ENCODE measurements around the gene RUNX3. TPM values are rescaled to one million over a fixed set of nuclear protein-coding genes. Genes with fewer than 3 reads are reported as not detected.

The RUNX3 gene
- total RNA-seq, 1 donor from 2014 or later, result 98.8 TPM

DNA sequence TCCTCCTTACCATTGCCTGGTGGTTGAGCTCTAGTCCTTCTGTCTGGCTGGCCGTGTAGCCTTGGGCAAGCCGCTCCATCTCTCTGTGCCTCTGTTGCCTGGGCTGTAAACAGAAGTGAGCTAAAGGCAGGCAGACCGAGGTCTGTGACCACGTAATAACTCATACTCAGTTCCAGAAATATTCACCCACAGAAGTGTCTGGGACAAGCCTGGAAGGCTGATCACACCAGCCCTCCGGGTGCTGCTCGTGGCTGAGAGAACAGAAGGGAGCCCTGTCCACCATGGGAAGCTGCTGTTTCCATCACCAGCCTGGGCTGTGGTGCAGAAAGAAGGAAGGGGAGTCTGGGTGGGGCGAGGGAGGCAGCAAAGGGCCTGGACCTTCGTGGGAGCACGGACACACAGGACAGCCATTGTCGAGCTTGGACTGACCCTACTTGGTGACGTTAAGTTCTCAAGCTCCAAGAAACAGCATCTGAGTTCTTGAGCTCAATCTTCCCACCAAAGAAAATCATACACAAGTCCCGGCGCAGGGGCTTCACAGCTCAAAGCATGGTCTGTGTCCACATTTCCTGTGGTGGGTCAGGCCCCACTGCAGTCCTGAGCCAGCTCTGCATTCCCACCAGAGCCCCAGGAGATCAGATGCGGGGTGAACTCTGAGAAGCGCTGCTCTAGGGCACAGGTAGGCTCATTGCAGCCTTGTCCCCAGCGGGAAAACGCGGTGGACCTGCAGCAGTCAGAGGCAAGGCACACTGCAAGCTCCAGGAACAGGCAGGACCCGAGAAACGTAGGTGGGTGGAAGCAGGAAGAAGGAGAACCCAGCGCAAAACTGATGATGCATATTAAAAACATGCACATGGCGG, 61.8 kb downstream of the RUNX3 start:
- intact Hi-C loops (cut with micrococcal nuclease), result no loop called here

DNA sequence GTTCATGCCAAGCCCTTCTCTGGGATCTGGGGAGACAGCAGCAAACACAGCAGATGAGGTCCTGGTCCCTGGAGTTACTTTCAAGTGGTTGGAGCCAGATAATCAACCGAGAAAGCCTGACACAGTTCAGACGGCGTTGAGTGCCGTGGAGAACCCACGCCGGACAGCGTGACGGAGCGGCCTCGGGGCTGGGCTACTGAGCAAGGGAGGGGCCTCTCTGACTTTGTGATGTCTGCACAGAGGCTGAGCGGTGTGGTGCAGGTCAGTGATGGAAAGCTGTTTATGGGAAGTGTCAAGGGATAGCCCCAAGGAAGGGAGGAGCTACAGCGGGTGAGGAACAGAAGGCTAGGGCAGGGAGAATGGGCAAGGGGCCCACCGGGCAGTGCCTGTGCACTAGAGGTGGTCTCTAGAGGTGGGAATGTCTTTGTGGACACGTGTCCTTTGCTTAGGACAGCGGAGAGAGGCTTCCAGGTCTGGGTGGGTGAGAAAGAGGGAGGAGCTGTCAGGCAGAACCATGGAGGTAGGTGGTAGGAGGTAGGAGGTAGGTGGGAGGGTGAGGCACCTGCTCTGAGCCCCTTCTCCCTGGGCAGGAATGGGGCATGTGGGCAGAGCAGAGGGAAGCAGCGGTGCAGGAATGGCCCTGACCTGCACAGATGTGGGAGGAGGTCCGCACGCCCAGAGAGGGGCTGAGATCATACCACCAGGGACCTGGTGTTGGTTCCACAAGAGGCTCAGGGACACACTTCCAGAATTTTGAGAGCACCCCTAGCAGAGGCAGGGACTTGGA, 62.8 kb downstream of the RUNX3 start:
- intact Hi-C loops (cut with micrococcal nuclease), result no loop called here

DNA sequence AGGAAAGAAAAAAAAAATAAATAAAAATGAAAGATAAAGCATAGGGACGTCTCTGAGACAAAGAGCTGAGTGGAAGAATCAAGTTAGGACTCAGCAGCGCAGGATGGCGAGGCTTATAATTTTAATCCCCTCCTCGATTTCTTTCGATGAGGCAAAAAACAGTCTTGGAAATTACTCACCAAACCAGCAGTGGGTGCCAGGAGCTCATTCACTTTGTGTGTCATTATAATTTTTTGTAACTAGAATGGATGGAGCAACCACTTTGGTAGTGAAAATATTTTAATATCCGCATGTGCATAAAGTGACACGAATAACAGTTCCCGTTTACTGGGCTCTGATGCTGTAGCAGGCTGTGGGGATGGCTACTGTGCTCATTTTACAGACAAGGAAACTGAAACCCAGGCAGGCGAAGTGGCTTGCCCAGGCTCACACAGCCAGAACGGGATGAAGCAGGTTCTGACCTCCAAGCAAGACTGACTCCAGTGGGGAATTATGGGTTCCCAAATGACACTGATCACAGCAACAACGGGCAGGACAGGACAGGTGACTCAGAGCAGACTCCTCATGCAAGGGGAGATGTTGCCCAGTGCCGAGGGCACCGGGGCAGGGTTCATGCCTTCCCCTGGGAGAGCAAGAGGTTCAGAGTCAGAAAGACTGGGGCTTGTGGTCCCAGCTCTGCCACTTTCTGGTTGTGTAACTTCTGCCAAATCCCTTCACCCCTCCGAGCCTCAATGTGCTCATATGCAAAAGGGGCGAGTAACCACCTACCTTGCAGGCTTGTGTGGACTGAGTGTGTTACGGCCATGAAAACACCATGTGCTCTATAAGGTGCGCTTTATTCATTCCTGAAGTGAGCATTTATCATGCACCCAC, 63.6 kb downstream of the RUNX3 start:
- intact Hi-C loops (cut with micrococcal nuclease), result no loop called here

DNA sequence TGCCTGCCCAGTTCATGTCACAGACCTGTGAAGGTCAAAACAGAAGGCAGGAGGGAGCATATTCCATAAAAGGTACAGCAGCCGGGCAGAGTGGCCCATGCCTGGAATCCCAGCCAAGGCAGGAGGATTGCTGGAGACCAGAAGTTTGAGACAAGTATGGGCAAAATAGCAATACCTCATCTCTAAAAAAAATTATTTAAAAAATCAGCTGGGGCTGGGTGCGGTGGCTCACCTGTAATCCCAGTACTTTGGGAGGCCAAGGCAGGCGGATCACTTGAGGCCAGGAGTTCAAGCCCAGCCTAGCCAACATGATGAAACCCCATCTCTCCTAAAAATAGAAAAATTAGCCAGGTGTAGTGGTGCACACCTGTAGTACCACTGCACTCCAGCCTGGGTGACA, 64.5 kb downstream of the RUNX3 start:
- intact Hi-C loops (cut with micrococcal nuclease), result no loop called here

DNA sequence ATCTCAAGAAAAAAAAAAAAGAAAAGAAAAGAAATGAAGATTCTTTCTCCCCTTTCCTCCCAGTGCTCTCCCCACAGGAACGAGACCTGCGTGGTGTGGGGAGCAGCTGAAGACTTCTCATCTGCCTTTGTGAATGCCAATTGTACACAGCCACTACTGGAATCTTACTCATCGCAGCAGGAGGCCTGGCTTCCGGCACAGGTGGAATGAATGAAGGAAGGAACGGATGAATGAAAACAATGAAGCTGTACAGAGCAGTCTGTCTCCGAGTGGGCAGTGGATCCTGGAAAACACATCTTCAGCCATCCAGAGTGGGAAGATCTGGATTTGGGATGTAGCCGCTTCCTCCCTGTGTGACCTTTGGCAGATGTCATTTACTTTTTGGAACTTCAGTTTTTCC, 64.9 kb downstream of the RUNX3 start:
- intact Hi-C loops (cut with micrococcal nuclease), result no loop called here

DNA sequence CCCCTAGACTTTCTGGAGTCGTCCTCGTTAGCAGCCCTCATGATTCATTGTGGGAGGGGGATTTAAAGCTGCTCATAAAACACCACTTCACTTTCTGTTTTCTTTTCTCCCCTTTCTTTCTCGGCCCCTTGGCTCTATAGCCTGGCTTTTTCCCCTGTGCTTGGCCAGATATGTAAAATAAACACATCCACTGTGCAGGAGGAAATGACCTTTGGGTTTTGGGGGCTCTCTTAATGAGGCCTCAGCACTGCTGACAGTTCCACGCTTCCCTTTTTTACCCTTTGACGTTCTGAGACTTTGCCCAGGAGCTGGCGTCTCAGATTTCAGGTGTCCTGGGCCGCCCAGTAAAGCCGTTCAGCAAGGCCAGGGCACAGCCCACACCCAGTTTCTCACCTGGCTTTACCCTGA, 65.7 kb downstream of the RUNX3 start:
- intact Hi-C loops (cut with micrococcal nuclease), result no loop called here

DNA sequence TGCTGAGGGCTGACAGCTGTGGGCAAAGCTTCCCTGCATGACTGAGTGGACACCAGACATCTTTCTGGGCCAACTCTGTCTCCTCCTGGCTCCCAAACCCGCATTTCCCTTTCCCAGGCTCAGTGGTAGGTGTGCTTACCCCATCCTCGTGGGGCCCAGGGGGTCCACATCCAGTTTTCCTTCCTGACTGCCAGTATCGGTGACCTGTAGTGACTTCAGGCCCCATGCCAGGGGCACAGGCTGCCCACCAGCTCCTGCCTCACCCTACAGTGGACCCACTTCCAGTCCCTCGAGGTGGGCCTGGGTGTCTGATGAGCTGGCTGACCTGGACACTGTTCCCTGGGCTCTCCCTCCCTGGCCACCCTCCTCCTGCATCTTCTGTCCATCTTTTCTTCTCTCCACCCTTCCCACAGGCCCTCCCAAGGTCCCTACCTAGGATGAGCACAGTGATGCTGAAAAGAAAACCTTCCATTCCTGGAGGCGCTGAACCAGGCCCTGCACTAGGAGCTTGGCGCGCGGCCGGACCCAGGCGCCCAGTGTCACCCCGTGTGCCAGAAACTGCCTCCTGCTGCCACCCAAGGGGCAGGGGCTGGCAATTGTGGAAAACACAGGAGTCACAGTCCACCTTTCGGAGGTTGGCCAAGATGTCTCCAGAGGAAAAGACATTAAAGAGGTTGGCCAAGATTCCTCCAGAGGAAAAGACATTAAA, 67.1 kb downstream of the RUNX3 start:
- intact Hi-C loops (cut with micrococcal nuclease), result no loop called here

DNA sequence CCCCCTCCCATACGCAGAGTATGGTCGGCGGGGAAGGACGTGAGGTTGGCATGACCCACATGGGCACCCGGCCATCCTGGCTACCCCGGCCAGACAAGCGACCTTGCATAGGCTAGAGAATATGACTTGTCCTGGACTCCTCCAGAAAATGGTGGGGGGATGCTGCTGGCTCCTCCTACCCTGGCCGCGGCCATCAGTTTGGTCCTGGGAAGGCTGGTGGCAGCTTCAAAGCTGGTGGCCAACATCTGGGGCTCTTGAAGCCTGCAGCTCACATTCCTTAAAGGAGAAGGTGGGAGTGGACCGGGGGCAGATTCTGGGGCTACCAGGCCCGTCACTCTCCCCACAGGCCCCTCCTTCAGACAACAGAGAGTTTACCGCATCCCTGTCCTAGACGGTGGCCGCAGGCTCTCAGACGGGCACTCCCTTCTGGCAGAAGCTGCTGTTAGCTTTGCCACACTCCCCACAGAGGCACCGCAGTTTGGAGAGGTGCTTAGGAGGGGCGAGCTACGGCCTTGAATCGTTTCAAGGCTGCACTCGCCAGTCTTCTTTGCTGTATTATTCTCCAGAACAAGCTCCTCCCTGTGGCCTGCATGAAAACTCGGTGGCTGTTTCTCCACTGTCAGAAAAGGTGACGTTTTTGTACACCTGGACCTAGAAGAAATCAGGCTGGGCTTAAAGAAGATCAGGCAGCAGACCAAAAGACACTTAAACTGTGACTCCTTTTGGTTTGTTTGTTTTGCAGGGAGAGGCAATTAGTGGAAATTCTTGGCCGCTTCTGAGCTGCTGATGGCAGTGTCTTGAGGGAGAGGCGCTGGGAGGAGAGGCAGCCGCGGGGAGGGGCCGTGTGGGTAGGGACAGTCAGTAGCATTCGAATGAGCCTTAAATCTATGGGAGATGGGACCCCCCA, 68.0 kb downstream of the RUNX3 start:
- intact Hi-C loops (cut with micrococcal nuclease), result no loop called here

DNA sequence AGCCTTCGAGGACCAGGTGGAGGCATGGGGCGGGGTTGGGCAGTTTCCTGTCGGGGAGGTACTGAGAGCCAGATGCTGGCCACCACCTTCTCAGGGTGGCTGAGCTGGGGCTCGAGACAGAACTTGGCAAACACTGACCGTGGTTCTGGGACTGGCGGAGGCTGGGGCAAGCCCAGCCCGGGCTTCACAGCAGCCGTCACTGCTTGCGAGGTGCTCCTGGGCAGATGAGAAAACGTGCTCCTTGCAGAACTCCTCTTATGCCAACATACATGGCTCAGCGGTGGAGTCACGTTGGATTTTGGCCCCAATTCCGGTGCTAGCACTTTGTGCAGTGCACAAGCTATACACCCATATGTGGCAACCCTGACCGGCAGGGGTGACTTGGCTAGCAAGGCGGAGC, 69.2 kb downstream of the RUNX3 start:
- intact Hi-C loops (cut with micrococcal nuclease), result no loop called here

DNA sequence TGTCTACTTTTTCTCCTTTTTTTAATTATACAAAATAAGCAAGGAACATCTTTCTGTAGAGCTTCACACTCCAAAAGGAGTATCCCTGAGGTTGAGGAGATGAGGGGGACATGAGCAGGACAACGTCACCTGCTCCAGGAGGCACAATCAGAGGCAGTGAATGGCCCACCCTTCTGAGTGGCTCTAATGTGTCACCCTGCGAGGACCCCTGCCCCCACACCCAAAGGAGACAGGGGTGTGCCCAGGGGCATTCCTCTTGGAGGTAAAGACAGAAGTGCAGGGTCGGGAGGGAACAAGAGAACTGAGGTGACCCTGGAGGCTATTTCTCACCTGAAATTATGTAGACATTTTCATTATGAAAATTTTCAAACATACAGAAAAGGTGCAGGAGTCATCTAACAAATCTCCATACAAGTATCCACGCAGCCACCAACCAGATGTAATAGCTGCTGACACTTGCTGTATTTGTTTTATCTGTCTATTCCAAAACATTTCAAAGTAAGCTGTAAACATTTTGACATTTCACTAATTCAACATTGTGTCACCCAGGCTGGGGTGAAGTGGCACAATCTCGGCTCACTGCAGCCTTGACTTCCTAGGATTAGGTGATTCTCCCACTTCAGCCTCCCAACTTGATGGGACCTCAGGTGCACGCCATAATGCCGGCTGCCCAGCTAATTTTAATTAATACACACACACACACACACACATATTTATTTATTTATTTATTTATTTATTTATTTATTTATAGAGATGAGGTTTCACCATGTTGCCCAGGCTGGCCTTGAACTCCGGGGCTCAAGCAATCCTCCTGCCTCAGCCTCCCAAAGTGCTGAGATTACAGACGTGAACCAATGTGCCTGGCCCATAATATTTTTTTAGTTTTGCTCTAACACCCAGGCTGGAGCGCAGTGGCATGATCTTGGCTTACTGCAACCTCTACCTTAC, 70.7 kb downstream of the RUNX3 start:
- intact Hi-C loops (cut with micrococcal nuclease), result no loop called here

DNA sequence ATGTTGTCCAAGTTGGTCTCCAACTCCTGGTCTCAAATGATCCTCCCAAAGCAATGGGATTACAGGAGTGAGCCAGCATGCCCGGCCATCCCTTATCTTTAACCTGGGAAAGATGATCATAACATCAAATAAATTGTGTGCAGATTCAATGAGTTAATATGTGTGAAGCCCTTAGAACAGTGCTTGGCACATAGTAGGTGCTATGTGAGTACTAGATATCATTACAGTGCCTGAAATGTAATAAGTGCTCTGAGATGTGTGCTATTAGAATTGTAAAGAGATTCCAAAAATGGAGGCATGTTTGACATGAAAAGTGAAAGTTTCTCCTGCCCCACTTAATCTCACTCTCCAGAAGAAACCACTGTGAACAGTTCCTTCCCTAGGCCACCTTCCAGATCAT, 71.8 kb downstream of the RUNX3 start:
- intact Hi-C loops (cut with micrococcal nuclease), result no loop called here

DNA sequence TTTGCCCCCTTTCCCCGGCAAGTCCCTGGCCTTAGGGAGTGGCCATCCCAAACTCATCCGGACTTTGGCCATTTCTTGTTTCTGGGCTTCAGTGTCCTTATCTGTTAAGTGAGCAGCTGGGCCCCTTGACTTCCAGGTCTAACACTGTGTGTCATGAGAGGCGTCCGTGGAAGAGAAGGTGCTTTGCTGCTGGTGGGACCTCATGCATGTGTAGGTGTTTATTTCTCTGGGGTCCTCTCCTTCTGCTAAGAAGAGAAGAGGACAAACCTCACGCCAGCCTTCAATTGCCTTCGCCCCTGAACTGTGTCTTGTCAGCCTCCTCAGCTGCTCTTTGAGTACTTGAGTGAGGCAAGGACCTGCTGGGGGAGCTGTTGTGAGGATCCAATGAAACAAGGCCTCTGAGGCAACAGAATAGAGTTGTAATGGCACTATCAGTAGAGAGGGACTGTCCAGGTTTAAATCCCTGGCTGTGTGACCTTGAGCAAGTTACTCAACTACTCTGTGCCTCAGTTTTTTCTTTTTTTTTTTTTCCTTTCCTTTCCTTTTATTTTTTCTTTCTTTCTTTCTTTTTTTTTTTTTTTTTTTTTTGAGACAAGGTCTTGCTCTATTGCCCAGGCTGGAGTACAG, 72.5 kb downstream of the RUNX3 start:
- intact Hi-C loops (cut with micrococcal nuclease), result no loop called here

DNA sequence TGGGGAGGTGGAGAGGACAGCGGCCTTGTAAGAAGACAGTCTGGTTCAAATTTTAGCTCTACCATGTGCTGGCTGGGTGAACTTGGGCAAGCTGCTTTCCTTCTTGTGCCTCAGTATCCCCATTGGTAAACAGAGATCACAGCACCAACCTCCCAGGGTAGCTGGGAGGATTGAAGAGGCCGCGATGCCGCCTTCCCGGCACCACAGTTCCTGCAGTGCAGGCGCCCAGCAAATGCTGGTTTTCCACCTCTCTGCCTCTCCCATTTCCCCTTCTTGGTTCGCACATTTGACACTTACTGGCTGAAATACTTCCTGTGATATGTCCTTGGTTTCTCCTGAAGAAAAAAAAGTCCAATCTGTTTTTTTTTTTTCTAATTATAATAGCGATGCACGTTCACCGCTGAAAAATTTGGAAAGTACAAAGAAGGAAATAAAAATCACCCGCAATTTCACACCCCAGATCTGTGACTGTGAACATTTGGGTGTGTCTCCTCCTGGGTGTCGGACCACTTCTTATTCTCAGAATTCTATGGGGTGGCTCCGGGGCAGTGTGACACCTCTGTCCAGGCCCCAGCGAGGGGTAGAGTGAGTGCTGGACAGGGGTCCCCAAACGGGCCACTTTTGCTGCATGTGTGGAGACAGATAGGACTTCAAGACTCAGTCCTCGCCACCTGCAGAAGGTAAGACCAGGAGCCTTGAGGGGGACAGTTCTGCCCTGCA, 73.1 kb downstream of the RUNX3 start:
- intact Hi-C loops (cut with micrococcal nuclease), result no loop called here

DNA sequence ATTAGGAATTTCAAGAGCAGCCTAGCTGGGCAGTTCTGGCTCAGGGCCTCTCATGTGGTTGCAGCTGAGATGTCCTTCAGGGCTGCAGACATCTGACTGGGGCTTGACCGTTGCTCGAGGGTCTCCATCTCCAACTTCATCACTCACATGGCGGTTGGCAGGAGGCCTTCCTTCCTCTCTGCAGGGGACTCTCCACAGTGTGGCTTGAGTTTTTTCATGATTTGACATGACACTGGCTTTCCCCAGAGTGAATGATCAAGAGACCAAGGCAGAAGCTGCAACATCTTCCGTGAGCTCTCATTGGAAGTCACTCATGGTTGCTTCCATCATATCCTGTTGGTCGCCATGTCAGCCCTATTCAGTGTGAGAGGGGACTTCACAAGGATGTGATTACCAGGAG, 74.6 kb downstream of the RUNX3 start:
- intact Hi-C loops (cut with micrococcal nuclease), result no loop called here

DNA sequence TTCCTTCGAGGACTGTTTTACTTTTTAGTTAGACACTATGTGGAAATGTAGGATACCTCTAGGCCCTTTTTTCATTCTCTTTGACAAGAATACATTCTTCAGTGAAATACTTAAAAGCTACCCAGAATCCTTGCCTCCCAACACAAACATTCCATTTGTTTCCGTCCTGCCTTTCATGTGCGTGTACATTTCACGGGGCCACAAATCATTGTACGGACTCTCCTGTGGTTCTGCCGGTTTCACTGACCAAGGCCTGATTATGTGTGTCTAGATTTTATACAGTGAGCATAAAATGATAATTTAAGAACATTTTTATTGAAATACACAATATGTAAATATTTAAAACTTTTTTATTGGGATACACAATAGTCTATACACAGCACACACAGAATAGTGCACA, 76.4 kb downstream of the RUNX3 start:
- intact Hi-C loops (cut with micrococcal nuclease), result no loop called here

DNA sequence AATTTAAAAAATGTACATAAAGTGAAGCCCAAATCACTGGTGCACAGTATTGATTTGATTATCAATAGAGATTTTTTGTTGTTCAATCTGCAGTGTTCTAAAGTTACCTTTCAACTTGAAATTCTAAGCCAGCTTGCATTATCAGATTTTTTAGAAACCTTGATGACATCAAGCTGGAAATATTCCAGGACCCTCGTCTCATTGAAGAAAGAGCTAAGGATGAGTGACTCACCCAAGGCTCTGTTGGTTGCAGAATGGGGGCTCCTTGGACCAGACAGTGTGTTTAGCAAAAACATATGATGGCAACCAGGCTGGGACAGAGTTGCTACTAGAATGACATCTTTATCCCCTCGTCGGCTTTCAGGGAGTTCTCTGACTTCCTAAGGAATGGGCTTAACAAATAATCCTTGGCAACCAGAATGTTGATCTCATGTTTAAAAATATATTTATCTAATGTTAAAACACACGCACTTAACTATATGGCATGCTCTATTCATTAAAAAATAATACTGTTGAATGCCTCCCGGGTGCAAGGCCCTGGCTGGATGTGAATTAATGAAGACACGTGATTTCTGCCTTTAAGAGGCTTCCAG, 79.7 kb downstream of the RUNX3 start:
- intact Hi-C loops (cut with micrococcal nuclease), result no loop called here

DNA sequence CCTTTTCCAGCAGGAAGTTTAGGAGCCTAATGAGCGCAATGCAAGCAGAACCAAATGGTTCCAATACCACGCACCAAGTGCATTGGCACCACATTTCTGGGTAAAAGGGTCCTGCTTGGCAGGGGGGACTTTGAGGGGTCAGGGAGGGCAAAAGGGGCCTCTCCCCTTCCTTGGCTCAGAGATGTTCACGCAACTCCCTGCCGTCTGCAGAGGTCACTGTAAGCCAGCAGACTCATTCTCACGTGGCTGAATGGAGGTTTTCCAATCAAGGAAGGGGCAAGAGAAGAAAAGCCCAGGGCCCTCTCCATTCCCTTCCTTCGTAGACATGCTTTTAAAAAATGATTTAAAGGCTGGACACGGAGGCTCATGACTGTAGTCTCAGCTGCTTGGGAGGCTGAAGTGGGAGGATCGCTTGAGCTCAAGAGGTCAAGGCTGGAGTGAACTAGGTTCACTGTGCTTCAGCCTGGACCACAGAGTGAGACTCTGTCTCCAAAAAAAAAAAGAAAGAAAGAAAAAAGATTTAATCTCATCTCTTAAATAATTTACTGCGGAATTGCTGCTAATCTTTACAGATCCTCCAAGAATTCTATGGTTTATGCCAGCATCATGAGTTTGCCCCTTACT, 80.3 kb downstream of the RUNX3 start:
- intact Hi-C loops (cut with micrococcal nuclease), result loop anchor here (5.0 kb wide), 1 partner anchor 63 kb away; no protein-coding TSS in a partner anchor
